SK-MEL-5 (cell line): Measurements from ENCODE around the gene OR5W2. TPM values are rescaled to one million over a fixed set of nuclear protein-coding genes. Genes with fewer than 3 reads are reported as not detected.
"Not testable (repeated sequence)": the region's sequence is repeated elsewhere in the genome, so short reads cannot be mapped to it uniquely, and the experiment has no call there.

Experiments used
- DNase-seq: peaks from one replicate; pipeline ENCODE4 v3.0.0-alpha.2; 2016; ENCODE audit warnings: low read depth, low spot score
- in situ Hi-C: cut with HindIII; loops from 2 replicates; pipeline ENCODE4 v1.10.0; 2016; ENCODE audit warnings: low sequenced_read_pairs, high pct_unique_total_duplicates, low pct_unique_long_range_greater_than_20kb
- polyA plus RNA-seq, 2 experiments: library from polyadenylated mRNA; depleted of rRNA; stranded (reverse); fragments of >200 nt; gene quantifications; 2 replicates each; pipeline ENCODE4 v1.2.3, GENCODE V29; 2015
- small RNA-seq, 2 experiments: library from RNA; depleted of rRNA; stranded (forward); fragments of <200 nt; gene quantifications; one replicate each; pipeline ENCODE3, GENCODE V24; 2014
- total RNA-seq: library from RNA; depleted of rRNA; stranded (reverse); fragments of >200 nt; shearing (Covaris generic); gene quantifications from 2 replicates; pipeline ENCODE4 v1.2.3, GENCODE V29; 2014; rRNA removed

Gene OR5W2
- not detected in 2 replicates for total RNA-seq
- not detected in 2 replicates for polyA plus RNA-seq (2015; cell fraction: cytosol; rRNA removed)
- polyA plus RNA-seq (2015; cell fraction: nucleus; rRNA removed): not detected in 2 replicates

GRCh38 chr11:55914482-55914881, at the start of gene OR5W2:
OR5W2 (minus strand) TSS chr11:55914582; CDS start chr11:55914582, 0 bp downstream.
- no peak for DNase-seq
- in situ Hi-C loops: no loop called here

GRCh38 chr11:55956521-55956920, 42.1 kb upstream of the OR5W2 start:
- in situ Hi-C loops: no loop called here

GRCh38 chr11:55949330-55949729, 34.9 kb upstream of the OR5W2 start:
- in situ Hi-C loops: no loop called here
- peak; percentile 24 for DNase-seq

More at GRCh38 chr11:55956521-55956920, 42.1 kb upstream of the OR5W2 start:
- no peak for DNase-seq

GRCh38 chr11:55942785-55943392, 28.5 kb upstream of the OR5W2 start:
- in situ Hi-C loops: no loop called here
- peak; percentile 72 for DNase-seq

GRCh38 chr11:55936300-55936699, 21.9 kb upstream of the OR5W2 start, which contains the start of gene OR5I1:
OR5I1 (minus strand) TSS chr11:55936400; CDS start chr11:55936400, 0 bp downstream.
- DNase-seq: no peak
- in situ Hi-C loops: no loop called here

- no peak for DNase-seq
Observed at GRCh38 chr11:55920537-55920936, 6.2 kb upstream of the OR5W2 start.

GRCh38 chr11:55902308-55902707, 12.1 kb downstream of the OR5W2 start:
- DNase-seq: no peak
- in situ Hi-C loops: no loop called here

More at GRCh38 chr11:55920537-55920936, 6.2 kb upstream of the OR5W2 start:
- in situ Hi-C loops: no loop called here

GRCh38 chr11:55895216-55895615, 19.2 kb downstream of the OR5W2 start:
- peak; percentile 26 for DNase-seq
- in situ Hi-C loops: no loop called here

GRCh38 chr11:55885481-55885880, 28.9 kb downstream of the OR5W2 start:
- in situ Hi-C loops: not testable (repeated sequence)
- DNase-seq: peak; percentile 92

GRCh38 chr11:55884995-55885394, 29.4 kb downstream of the OR5W2 start:
- DNase-seq: peak; percentile 73
- in situ Hi-C loops: not testable (repeated sequence)

GRCh38 chr11:55882997-55883396, 31.4 kb downstream of the OR5W2 start, which contains the start of gene TRIM51:
TRIM51 (plus strand) TSS chr11:55883297; CDS start chr11:55885429, 2,132 bp downstream.
- in situ Hi-C loops, DNase-seq: not testable (repeated sequence)

GRCh38 chr11:55873146-55873545, 41.2 kb downstream of the OR5W2 start:
- in situ Hi-C loops: not testable (repeated sequence)
- DNase-seq: peak; percentile 60

GRCh38 chr11:55872731-55873130, 41.7 kb downstream of the OR5W2 start:
- in situ Hi-C loops, DNase-seq: not testable (repeated sequence)

GRCh38 chr11:55867354-55867753, 47.0 kb downstream of the OR5W2 start:
- DNase-seq, in situ Hi-C loops: not testable (repeated sequence)

Small RNAs within 50 kb of the gene (small RNA-seq; reads per million reads assigned to genes)
- 0 reads per million in 2 experiments for gene AC036111.3

Other genes starting within 250 kb of the OR5W2 start
- gene OR5D13, start 141.1 kb downstream of the OR5W2 start, total RNA-seq: not detected in 2 replicates
- 0.37 TPM in 1 of 2 replicates, not detected in the other for gene OR5D14, start 119.0 kb downstream of the OR5W2 start, total RNA-seq
- not detected in 2 replicates for gene OR5L1, start 103.2 kb downstream of the OR5W2 start, total RNA-seq
- gene OR5D18, start 95.0 kb downstream of the OR5W2 start, total RNA-seq: not detected in 2 replicates
- not detected in 2 replicates for gene OR5L2, start 87.4 kb downstream of the OR5W2 start, total RNA-seq
- not detected in 2 replicates for gene OR5D16, start 75.8 kb downstream of the OR5W2 start, total RNA-seq
- 23.7 and 23.9 TPM in 2 replicates for gene TRIM51, start 31.3 kb downstream of the OR5W2 start, total RNA-seq
- not detected in 2 replicates for gene OR5I1, start 21.8 kb upstream of the OR5W2 start, total RNA-seq
- gene OR10AG1, start 55.4 kb upstream of the OR5W2 start, total RNA-seq: not detected in 2 replicates
- gene OR5F1, start 80.0 kb upstream of the OR5W2 start, total RNA-seq: not detected in 2 replicates
- gene OR5AS1, start 113.1 kb upstream of the OR5W2 start, total RNA-seq: not detected in 2 replicates
- gene OR8I2, start 178.7 kb upstream of the OR5W2 start, total RNA-seq: not detected in 2 replicates
- gene OR8H2, start 189.1 kb upstream of the OR5W2 start, total RNA-seq: not detected in 2 replicates
- not detected in 2 replicates for gene OR8H3, start 207.8 kb upstream of the OR5W2 start, total RNA-seq
- not detected in 2 replicates for gene OR8J3, start 225.6 kb upstream of the OR5W2 start, total RNA-seq
- not detected in 2 replicates for gene OR8K5, start 245.7 kb upstream of the OR5W2 start, total RNA-seq